DMS79 (cell line): ENCODE results near the gene MOK.
"Not testable (repeated sequence)": the region's sequence is repeated elsewhere in the genome, so short reads cannot be mapped to it uniquely, and the experiment has no call there.

Source experiments
- DNase-seq: peaks from one replicate; lab custom pipeline; 2025; lab: John Stamatoyannopoulos, UW

The MOK gene

GRCh38 chr14:102246071-102246470 lies 58.9 kb downstream of the MOK start:
- no peak for DNase-seq

GRCh38 chr14:102243795-102244194 lies 61.2 kb downstream of the MOK start:
- DNase-seq, result not testable (repeated sequence)

GRCh38 chr14:102241147-102241546 lies 63.8 kb downstream of the MOK start:
- no peak for DNase-seq

- not testable (repeated sequence) for DNase-seq
Observed at GRCh38 chr14:102240481-102240880, 64.5 kb downstream of the MOK start.

- DNase-seq, result no peak
Observed at GRCh38 chr14:102239231-102239630, 65.7 kb downstream of the MOK start.

GRCh38 chr14:102238766-102239165 lies 66.2 kb downstream of the MOK start:
- DNase-seq, result no peak

GRCh38 chr14:102238131-102238530 lies 66.8 kb downstream of the MOK start:
- no peak for DNase-seq

- no peak for DNase-seq
Observed at GRCh38 chr14:102236026-102236425, 68.9 kb downstream of the MOK start.

- no peak for DNase-seq
Observed at GRCh38 chr14:102235275-102235897, 69.6 kb downstream of the MOK start.

- DNase-seq, result no peak
Observed at GRCh38 chr14:102234331-102235264, 70.4 kb downstream of the MOK start.

GRCh38 chr14:102233081-102233480 lies 71.9 kb downstream of the MOK start:
- no peak for DNase-seq

- no peak for DNase-seq
Observed at GRCh38 chr14:102232348-102232625, 72.7 kb downstream of the MOK start.

GRCh38 chr14:102231476-102232347 lies 73.3 kb downstream of the MOK start:
- DNase-seq, result no peak

GRCh38 chr14:102230481-102231210 lies 74.3 kb downstream of the MOK start:
- DNase-seq, result no peak

- no peak for DNase-seq
Observed at GRCh38 chr14:102229739-102230092, 75.2 kb downstream of the MOK start.

GRCh38 chr14:102229071-102229738 lies 75.8 kb downstream of the MOK start:
- DNase-seq, result no peak

- no peak for DNase-seq
Observed at GRCh38 chr14:102227184-102227964, 77.6 kb downstream of the MOK start.

GRCh38 chr14:102226356-102227125 lies 78.4 kb downstream of the MOK start:
- DNase-seq, result no peak

- no peak for DNase-seq
Observed at GRCh38 chr14:102225936-102226335, 79.0 kb downstream of the MOK start.

GRCh38 chr14:102225386-102225785 lies 79.6 kb downstream of the MOK start:
- no peak for DNase-seq
